HEK293 (cell line): ENCODE results near the gene SNTB2.

ENCODE experiments used
- CTCF ChIA-PET: fragments of 350-600 bp; formaldehyde crosslinking; extraction: SDS; loops from one replicate; lab custom pipeline; 2021; ENCODE audit warnings: antibody characterized with exemption; lab: Yijun Ruan, JAX
- POLR2A ChIA-PET: fragments of 300-600 bp; formaldehyde crosslinking; extraction: SDS; loops from one replicate; lab custom pipeline; 2020; ENCODE audit warnings: antibody characterized with exemption, inconsistent platforms; lab: Yijun Ruan, JAX
- H3K27ac ChIP-seq: fragments of 200-500 bp; sonication (Bioruptor generic); 2 replicates; pipeline ENCODE4 v1.5.1; 2014; ENCODE audit warnings: low read depth, low read length, control low read depth, inconsistent platforms; ENCODE audit errors: extremely low read depth
- H3K36me3 ChIP-seq, 2 experiments: fragments of 200-500 bp in 1 of 2; sonication (Bioruptor generic) in 1 of 2; 1 replicate in 1 of 2; 2 replicates in 1 of 2; pipeline ENCODE4 v1.5.1; 2014 to 2017; ENCODE audit warnings: inconsistent platforms in 2 of 2, low read length in 2 of 2; ENCODE audit not compliant: control insufficient read depth in 2 of 2, insufficient read depth in 1 of 2
- H3K4me1 ChIP-seq: fragments of 200-500 bp; sonication (Bioruptor generic); 2 replicates; pipeline ENCODE4 v1.5.1; 2014; ENCODE audit warnings: mild to moderate bottlenecking, low read length, inconsistent platforms; ENCODE audit not compliant: control insufficient read depth, insufficient read depth
- H3K4me3 ChIP-seq: 2 replicates; pipeline ENCODE4 v1.5.1; 2011; ENCODE audit warnings: low read depth, mild to moderate bottlenecking, control low read depth, low read length, moderate library complexity
- H3K9me3 ChIP-seq: fragments of 200-500 bp; sonication (Bioruptor generic); 2 replicates; pipeline ENCODE4 v1.5.1; 2014; ENCODE audit warnings: low read depth, low read length, inconsistent platforms; ENCODE audit not compliant: control insufficient read depth, insufficient read depth
- AEBP2 ChIP-seq: fragments of 450-650 bp; formaldehyde crosslinking; IDR thresholded peaks from 2 replicates; pipeline ENCODE4 v1.5.1; 2016; ENCODE audit warnings: missing biosample characterization, missing genetic modification characterization, borderline replicate concordance
- HOXD13 ChIP-seq: sonication (generic); formaldehyde crosslinking; IDR thresholded peaks from 2 replicates; pipeline ENCODE4 v1.8.0; 2022; ENCODE audit warnings: missing genetic modification reagents, borderline replicate concordance
- IKZF3 ChIP-seq: fragments of 450-650 bp; IDR thresholded peaks from 2 replicates; pipeline ENCODE4 v1.5.0; 2018; ENCODE audit warnings: missing biosample characterization, mild to moderate bottlenecking, missing genetic modification characterization, moderate library complexity
- KLF1 ChIP-seq: fragments of 450-650 bp; formaldehyde crosslinking; IDR thresholded peaks from 2 replicates; pipeline ENCODE4 v1.5.1; 2016; ENCODE audit warnings: missing biosample characterization, missing genetic modification characterization
- MYNN ChIP-seq: fragments of 450-650 bp; formaldehyde crosslinking; IDR thresholded peaks from 2 replicates; pipeline ENCODE4 v1.5.1; 2016; ENCODE audit warnings: missing biosample characterization, missing genetic modification characterization, borderline replicate concordance
- SCRT2 ChIP-seq: fragments of 450-650 bp; formaldehyde crosslinking; IDR thresholded peaks from 2 replicates; pipeline ENCODE4 v1.5.1; 2016; ENCODE audit warnings: missing biosample characterization, missing genetic modification characterization
- SP2 ChIP-seq: fragments of 450-650 bp; formaldehyde crosslinking; IDR thresholded peaks from 2 replicates; pipeline ENCODE4 v1.5.1; 2016; ENCODE audit warnings: missing biosample characterization, missing genetic modification characterization
- YY1 ChIP-seq: fragments of 450-650 bp; formaldehyde crosslinking; IDR thresholded peaks from 2 replicates; pipeline ENCODE4 v1.5.1; 2018; ENCODE audit warnings: missing biosample characterization, missing genetic modification characterization
- ZBTB11 ChIP-seq: fragments of 450-650 bp; formaldehyde crosslinking; conservative IDR thresholded peaks from 2 replicates; pipeline ENCODE4 v1.5.1; 2016; ENCODE audit warnings: low read depth, missing biosample characterization, missing genetic modification characterization
- ZEB2 ChIP-seq: fragments of 450-650 bp; formaldehyde crosslinking; IDR thresholded peaks from 2 replicates; pipeline ENCODE4 v1.5.1; 2016; ENCODE audit warnings: missing biosample characterization, missing genetic modification characterization
- ZNF18 ChIP-seq: fragments of 450-650 bp; formaldehyde crosslinking; IDR thresholded peaks from 2 replicates; pipeline ENCODE4 v1.5.1; 2016; ENCODE audit warnings: missing biosample characterization, missing genetic modification characterization
- ZNF211 ChIP-seq: fragments of 450-650 bp; formaldehyde crosslinking; IDR thresholded peaks from 2 replicates; pipeline ENCODE4 v1.5.1; 2016; ENCODE audit warnings: low read depth, missing biosample characterization, missing genetic modification characterization
- ZNF214 ChIP-seq: fragments of 450-650 bp; formaldehyde crosslinking; IDR thresholded peaks from 2 replicates; pipeline ENCODE4 v1.5.1; 2017; ENCODE audit warnings: missing biosample characterization, mild to moderate bottlenecking, missing genetic modification characterization, borderline replicate concordance
- ZNF24 ChIP-seq: fragments of 450-650 bp; formaldehyde crosslinking; IDR thresholded peaks from 2 replicates; pipeline ENCODE4 v1.5.1; 2016; ENCODE audit warnings: missing biosample characterization, missing genetic modification characterization
- ZNF560 ChIP-seq: fragments of 450-650 bp; formaldehyde crosslinking; IDR thresholded peaks from 2 replicates; pipeline ENCODE4 v1.5.1; 2017; ENCODE audit warnings: missing biosample characterization, missing genetic modification characterization, borderline replicate concordance
- ZNF670 ChIP-seq: fragments of 450-650 bp; formaldehyde crosslinking; IDR thresholded peaks from 2 replicates; pipeline ENCODE4 v1.5.1; 2016; ENCODE audit warnings: missing biosample characterization, missing genetic modification characterization, low read depth
- ZNF677 ChIP-seq: fragments of 450-650 bp; IDR thresholded peaks from 2 replicates; pipeline ENCODE4 v1.5.0; 2018; ENCODE audit warnings: missing biosample characterization, mild to moderate bottlenecking, missing genetic modification characterization, moderate library complexity
- ZNF692 ChIP-seq: fragments of 450-650 bp; formaldehyde crosslinking; IDR thresholded peaks from 2 replicates; pipeline ENCODE4 v1.5.1; 2016; ENCODE audit warnings: missing biosample characterization, missing genetic modification characterization
- ZSCAN16 ChIP-seq: fragments of 450-650 bp; formaldehyde crosslinking; IDR thresholded peaks from 2 replicates; pipeline ENCODE4 v1.5.1; 2016; ENCODE audit warnings: missing biosample characterization, missing genetic modification characterization

SNTB2 gene

GRCh38 chr16:69169051-69169450 lies 17.9 kb upstream of the SNTB2 start:
- POLR2A ChIA-PET: interaction anchor here (0.7 kb wide), 1 partner anchor 622 kb away, joined by 3 read pairs; no protein-coding TSS in a partner anchor
- CTCF ChIA-PET: interaction anchor here (0.6 to 1.2 kb wide), 5 partner anchors 11 to 107 kb away, joined by 3 to 8 read pairs (median 5); no protein-coding TSS in a partner anchor
- H3K36me3 ChIP-seq: peaks cover 23 to 56% of the 10 kb centered on the region in 2 experiments

More at GRCh38 chr16:69169051-69169450, 17.9 kb upstream of the SNTB2 start:
- H3K9me3 ChIP-seq: no peaks in the 10 kb centered on the region
- H3K27ac ChIP-seq: no peak overlapping the region
- peaks cover 10% of the 10 kb centered on the region; the same call in 1 of the 2 replicates for H3K4me1 ChIP-seq
- no peak for TF ChIP-seq IKZF3 (tag by site-specific recombination)
- no peak for TF ChIP-seq SP2 (tag by site-specific recombination)
- TF ChIP-seq ZNF18: no peak
- no peak for TF ChIP-seq KLF1 (tag by site-specific recombination)
- no peak for TF ChIP-seq ZNF24 (tag by site-specific recombination)
- TF ChIP-seq ZNF670 (tag by site-specific recombination): no peak
- no peak for TF ChIP-seq ZEB2
- no peak for TF ChIP-seq ZNF560 (tag by site-specific recombination)
- no peak for TF ChIP-seq ZNF677 (tag by site-specific recombination)
- TF ChIP-seq SCRT2: no peak
- no peak for TF ChIP-seq ZSCAN16 (tag by site-specific recombination)
- TF ChIP-seq ZNF692 (tag by site-specific recombination): no peak
- no peak for TF ChIP-seq MYNN (tag by site-specific recombination)
- no peak for TF ChIP-seq YY1 (tag by site-specific recombination)
- no peak for TF ChIP-seq HOXD13
- no peak for TF ChIP-seq ZNF214 (tag by site-specific recombination)
- TF ChIP-seq ZNF211 (tag by site-specific recombination): no peak
- TF ChIP-seq ZBTB11 (tag by site-specific recombination): no peak
- TF ChIP-seq AEBP2 (tag by site-specific recombination): no peak
- H3K4me3 ChIP-seq: no peak overlapping the region
